Omental fat pad (tissue), 4 donors: ENCODE measurements around the gene ATP1A2. TPM values are rescaled to one million over a fixed set of nuclear protein-coding genes. Genes with fewer than 3 reads are reported as not detected.

Experiments
- ATAC-seq: fragments of 150-250 bp; one replicate; pipeline ENCODE4 v1.9.1; 2016; ENCODE audit warnings: mild to moderate bottlenecking, moderate library complexity; ENCODE audit not compliant: low FRiP score
- DNase-seq: peaks from one replicate; pipeline ENCODE4 v3.0.0-alpha.2; 2019; ENCODE audit warnings: low spot score
- CTCF ChIP-seq, 3 donors: fragments of 450-650 bp; IDR thresholded peaks; one replicate each; pipeline ENCODE4 v1.5.1; 2016 to 2017; ENCODE audit warnings: antibody characterized with exemption in 3 of 3, mild to moderate bottlenecking in 3 of 3, moderate library complexity in 2 of 3
- total RNA-seq, 4 donors: library from RNA; depleted of rRNA; stranded (reverse); fragments of >200 nt; gene quantifications; one replicate each; pipeline ENCODE4 v1.1.0, GENCODE V29; 2016

ATP1A2 gene
- total RNA-seq, 4 donors from 2014 or later, result 45.5 to 91.1 (median 76.3) TPM

GRCh38 chr1:160166166-160166868 lies 50.8 kb downstream of the ATP1A2 start:
- DNase-seq (no peak), ATAC-seq (no peak)
- TF ChIP-seq CTCF (IDR thresholded peaks at IDR 0.05), result no peak

- TF ChIP-seq CTCF (IDR thresholded peaks at IDR 0.05), result no peak
- no peak for DNase-seq
- ATAC-seq, result no peak
These were observed 51.5 kb downstream of the ATP1A2 start for GRCh38 chr1:160167056-160167455.

GRCh38 chr1:160167580-160167979 lies 52.0 kb downstream of the ATP1A2 start:
- ATAC-seq, result no peak
- no peak for TF ChIP-seq CTCF (IDR thresholded peaks at IDR 0.05)
- no peak for DNase-seq

- ATAC-seq, result no peak
- no peak for DNase-seq
- no peak for TF ChIP-seq CTCF (IDR thresholded peaks at IDR 0.05)
These were observed 52.5 kb downstream of the ATP1A2 start for GRCh38 chr1:160168016-160168415.

GRCh38 chr1:160168609-160169369 lies 53.2 kb downstream of the ATP1A2 start:
- no peak for TF ChIP-seq CTCF (IDR thresholded peaks at IDR 0.05)
- ATAC-seq, result no peak
- no peak for DNase-seq

- DNase-seq (no peak), ATAC-seq (no peak)
- no peak for TF ChIP-seq CTCF (IDR thresholded peaks at IDR 0.05)
These were observed 54.2 kb downstream of the ATP1A2 start for GRCh38 chr1:160169553-160170399.
